ENCODE results near the gene STPG2.
A peak's percentile ranks its signal among the peaks of the same experiment; 100 is the strongest.
"Not testable (repeated sequence)": the region's sequence is repeated elsewhere in the genome, so short reads cannot be mapped to it uniquely, and the experiment has no call there.

Gene STPG2

GRCh38 chr4:97778174-97778573, 365.1 kb downstream of the STPG2 start:
- no peak for FAIRE-seq

DNA sequence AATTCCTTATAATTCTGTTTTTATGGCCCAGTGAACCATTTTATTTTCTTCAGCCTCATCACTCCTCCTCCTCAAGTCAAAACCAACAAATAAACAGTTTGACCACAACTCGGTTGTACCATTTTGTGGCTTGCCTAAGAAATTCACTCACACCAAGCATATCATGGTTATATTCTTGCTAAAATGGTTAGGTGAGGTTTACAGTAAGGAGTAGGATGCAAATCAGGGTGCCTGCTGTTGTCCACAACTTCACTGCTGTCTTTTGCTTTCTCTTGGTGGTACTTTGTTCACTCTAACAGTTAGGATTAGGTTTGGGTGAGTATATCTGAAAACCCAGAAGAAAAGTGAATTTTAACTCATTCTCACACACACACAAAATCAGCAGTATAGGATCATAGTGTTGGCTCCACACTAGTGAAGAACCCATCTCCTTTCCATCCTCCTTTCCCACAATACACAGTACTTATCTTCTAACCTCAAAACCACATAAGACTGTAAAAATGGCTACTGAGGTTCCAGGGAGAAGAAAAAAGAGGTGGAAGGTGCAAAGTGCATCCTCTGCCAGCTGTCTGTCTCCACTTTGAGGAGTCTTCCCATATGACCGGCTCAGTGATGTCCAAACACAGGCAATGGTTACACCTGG, 368.8 kb downstream of the STPG2 start:
- no peak for FAIRE-seq

DNA sequence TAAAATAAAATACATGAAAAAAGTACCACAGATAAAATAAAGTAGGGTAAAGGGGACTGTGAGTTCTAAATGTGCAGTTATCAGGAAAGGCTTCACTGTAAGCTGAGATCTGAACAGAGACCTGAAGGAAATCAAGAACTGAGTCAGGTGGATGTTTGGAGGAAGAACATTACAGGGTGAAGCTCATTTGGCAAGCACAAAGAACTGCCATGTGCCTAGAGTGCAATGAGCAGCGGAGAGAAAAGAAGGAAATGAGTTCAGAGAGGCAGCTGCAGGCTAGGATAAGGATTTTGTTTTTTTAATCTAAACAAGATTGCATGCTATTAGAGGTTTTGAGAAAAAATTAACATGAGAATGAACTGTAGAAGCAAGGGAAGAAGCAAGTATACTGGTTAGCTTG, 373.1 kb downstream of the STPG2 start:
- no peak for FAIRE-seq

GRCh38 chr4:97762115-97762512, 381.2 kb downstream of the STPG2 start:
- FAIRE-seq = no peak

- no peak for FAIRE-seq
These were observed 381.7 kb downstream of the STPG2 start for GRCh38 chr4:97761445-97762114.

DNA sequence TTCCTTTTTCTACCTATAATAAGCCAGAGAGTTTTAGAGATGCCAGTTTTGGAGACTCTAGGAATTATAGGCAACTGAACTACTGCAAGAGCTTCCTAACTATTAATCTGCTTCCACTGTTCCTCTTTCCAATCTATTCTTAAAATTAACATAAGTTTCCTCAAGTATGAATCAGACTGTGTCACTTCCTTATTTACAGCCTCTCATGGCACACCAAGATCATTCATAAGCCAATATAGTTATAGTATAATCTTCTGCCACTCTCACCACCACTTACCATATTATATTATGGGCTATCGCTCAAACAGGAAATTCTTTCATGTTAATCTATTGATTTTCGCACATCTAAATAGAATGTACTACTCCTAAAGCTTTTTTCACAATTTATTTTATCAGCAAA, 383.5 kb downstream of the STPG2 start:
- no peak for FAIRE-seq

DNA sequence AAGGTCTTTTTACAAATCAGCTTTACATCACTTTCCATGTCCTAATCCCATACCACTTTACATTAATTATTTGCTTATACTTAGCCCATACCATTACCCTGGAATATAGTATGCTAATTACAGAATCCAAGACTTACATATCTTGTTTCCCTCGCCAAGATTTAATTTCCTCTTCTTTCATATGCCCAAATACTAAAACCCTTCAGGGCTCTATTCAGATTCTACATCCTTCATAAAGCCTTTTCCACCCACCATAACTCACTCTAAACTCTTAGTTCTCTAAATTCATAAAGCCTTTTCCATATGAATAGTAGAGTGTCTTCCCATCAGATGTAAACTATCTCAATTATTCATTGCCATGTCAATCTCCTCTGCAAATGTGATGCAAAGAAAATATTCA, 390.7 kb downstream of the STPG2 start:
- no peak for FAIRE-seq

DNA sequence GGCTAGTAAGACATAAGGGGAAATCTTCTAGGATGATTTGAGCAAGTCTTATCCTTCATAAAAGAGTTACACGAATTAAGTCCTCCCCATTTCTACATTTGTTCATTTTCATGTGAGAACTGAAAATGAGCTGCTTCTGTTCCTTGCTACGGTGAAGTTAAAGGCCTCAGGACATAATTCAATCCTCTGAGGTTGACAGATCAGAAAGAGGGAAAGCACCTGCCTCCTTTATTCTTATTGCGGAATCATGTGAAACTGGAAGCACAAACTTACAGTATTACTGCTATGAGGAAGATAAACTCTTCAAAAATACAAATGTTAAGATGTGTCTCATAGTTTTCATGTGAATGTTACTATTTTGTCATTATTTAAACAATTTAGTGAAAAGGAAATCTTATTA, 395.3 kb downstream of the STPG2 start:
- no peak for FAIRE-seq

DNA sequence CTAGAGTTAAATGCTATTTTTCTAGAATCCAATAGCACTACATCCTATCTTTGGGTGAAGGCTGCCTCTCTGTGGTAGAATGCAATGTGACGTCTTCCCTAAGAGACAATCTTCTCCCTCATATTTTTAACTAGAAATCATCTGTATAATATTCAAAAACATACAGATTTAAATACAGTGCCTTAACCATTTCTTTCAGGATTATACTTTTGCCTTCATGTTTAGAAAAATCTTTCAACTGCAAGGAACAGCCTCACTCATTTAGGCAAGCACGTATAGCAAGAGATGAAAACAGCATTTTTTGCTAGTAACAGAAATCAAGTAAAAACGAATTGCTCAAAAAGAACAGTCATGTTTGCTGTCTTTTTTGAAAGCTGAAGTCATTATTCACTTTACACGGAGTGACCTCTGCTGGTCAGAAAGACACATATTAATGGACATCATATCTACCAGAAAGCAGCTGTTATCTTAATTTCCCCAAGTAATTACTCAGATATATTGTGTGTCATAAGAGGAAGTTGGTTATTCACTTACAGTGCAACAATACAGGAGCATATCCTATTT, 422.3 kb downstream of the STPG2 start:
- FAIRE-seq = peak; percentile 98

DNA sequence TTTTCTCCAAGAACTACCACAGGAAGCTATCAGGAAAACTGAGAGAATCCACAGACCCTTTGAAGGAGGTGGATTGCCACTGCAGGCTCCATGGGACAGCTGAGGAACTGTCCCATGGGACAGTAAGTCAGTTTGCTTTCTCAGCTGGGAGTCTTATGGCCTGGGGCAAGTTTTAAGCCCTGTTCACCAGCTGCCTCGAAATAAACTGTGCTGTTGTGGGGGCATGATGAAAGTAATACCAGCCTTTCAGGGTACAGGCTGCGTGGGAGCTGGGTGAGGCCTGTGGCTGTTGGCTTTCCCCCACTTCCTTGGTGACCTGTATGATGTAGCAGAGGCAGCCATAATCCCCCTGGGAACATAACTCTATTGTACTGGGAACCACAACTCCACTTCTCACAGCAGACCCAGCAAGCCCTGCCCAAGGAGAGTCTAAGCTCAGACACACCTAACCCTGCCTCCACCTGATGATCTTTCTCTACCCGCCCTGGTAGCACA, 452.1 kb downstream of the STPG2 start:
- FAIRE-seq = no peak

DNA sequence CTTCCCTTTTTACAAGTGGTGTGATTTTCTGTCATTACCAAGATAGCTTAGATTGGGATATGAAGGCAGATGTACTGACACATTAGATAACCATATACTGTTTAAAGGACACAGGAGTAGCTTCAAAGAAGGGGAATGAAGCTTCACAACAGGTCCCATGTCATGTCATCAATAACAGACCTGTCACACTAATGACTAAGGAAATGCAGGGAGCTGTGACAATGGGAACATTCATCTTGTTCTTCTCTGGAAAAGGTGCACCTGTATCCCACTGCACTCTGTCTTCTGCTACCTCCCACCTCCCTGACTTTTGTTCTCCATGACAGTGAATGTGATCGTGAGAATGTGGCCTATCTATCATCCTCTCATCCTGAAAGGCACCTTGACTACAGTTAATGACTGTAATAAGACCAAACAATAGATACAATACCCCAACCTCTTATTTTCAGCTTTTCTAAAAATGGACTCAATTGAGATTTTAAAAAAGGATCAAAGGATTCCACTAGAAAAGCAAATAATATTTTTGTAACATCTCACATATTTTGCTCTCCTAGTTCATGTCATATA, 472.5 kb downstream of the STPG2 start:
- FAIRE-seq = no peak

DNA sequence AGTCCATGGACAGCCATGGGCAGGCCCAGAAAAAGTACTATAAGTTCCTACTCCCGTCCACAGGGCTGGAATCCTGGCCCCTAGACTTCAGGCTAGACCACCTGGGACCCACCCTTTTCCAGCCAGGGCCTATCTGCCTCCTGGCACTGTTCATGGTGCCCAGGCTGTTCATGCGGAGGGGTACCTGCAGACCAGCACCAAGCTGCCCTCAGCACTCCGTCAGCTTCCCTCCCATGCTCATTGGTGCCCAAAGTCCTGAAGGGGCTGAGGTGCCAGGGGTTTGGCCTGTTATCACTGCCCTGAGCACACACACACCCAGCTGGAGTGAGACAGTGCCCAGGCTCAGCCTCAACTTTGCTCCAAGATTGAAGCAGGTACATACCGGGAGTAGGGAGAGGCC, 477.7 kb downstream of the STPG2 start:
- no peak for FAIRE-seq

- no peak for FAIRE-seq
These were observed 478.5 kb downstream of the STPG2 start for GRCh38 chr4:97664741-97665140.

GRCh38 chr4:97662133-97662532, 481.1 kb downstream of the STPG2 start:
- FAIRE-seq = no peak

DNA sequence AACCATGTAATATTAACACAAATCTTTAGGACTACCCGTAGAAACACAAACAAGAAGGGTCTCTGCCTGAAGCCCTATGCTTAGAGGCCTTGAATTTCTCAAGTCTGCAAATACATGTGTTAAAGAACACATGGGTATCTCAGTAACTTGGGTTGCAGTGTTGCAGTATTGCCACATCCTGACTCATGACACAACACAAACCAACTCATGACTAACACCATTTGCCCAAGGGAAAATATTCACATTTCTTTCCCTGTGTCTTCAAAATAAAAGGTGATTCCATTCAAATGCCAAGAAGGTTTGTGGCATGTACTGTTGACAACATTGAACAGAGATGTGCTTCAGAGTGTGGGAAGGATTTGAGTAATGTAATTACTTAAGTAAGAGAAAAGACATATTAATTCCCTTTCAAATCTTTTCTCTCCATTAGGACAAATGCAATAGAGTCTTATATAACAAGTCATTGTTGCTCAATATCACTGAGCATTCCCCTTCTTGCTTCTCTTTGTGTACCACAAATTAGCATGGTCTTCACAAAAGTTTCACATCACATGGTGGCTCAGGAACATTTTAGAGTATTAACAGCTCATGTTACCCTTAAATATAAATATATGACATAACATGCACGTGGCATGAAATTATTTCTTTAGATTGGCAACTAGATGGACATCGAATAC, 487.1 kb downstream of the STPG2 start:
- FAIRE-seq = no peak

DNA sequence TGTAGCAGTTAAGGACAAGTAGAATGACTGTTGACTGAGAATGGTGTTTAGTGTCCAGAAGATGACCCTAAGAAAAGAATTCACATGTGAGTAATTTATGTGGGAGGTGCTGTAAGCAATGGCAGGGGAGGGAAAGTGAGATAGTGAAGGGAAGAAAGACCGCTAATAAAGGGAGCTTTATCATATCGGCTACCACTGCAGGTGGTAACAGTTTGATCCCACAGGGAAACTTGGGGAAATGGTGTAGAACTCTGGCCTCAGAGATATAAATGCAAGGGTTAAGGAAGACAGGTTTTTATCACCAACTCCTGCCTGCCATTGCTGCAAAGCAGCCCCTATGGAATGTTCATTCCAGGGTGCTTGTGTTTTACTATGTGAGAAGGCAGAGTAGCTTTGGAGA, 489.6 kb downstream of the STPG2 start:
- no peak for FAIRE-seq

- no peak for FAIRE-seq
These were observed 496.3 kb downstream of the STPG2 start for GRCh38 chr4:97646997-97647396.

DNA sequence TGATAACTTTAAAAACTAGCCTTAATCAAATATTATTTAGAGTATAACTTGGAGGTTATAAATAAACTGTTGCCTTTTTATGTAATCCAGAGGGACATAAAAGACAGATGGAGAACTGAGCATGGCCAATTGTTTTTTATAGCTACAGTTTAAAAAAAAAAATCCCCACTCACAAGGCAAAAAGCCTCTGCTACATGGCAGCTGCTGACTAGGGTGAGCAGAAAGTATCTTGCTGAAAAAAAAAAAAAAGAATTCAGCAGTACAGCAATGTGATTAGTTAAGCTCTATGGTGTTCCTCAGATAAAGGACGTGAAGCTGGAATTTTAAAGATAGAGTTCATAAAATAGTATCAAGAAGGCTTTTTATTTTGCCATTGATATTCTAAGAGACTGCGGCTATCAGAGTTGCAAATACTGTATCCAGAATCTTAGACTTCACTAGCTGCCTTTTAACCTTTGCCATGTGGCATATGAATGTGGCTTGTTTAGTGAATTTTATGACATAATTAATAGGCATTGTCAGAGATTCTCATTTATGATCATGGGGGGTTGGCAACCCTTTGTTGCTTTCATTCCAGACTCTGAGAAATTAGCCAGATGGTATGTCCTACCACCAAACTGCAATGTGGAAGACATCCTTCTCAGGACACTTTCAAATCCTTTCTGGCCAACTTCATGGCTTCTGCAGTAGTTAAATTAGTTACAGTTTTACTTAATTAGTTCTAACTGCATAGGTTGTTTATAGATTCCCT, 498.0 kb downstream of the STPG2 start:
- no peak for FAIRE-seq

- FAIRE-seq = no peak
These were observed 500.1 kb downstream of the STPG2 start for GRCh38 chr4:97643179-97643578.

DNA sequence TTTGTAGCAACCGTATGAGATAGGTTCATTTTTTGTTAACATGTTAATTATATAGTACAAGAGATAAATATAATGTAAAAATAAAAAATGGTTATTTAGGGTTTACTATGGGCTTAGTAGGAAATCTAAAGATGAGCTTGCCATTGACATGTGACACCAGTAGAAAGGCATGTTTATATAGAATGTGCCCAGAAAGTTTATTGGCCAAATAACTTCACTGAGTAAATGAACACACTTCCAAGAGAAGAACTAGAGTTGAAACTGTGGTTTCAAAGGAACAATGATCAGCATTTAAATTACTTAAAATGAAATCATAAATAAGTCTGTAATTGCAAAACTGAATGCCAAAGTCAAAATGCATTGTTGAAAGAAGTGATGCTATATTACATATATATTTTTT, 503.3 kb downstream of the STPG2 start:
- FAIRE-seq = no peak

GRCh38 chr4:97633831-97634230, 509.4 kb downstream of the STPG2 start:
- FAIRE-seq = not testable (repeated sequence)

DNA sequence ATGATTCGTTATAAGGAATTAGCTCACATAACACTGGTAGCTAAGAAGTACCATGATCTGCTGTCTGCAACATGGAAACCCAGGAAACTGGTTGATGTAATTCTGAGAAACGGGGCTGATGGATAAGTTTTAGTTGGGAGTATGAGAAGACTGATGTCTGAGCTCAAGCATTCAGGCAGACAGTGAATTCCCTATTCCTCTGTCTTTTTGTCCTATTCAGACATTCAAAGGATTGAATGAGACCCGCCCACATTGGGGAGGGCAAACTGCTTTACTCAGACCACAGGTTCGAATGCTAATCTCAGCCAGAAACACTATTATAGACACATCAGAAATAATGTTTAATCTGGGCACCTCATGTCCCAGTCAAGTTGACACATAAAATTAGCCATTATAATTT, 515.5 kb downstream of the STPG2 start:
- no peak for FAIRE-seq

DNA sequence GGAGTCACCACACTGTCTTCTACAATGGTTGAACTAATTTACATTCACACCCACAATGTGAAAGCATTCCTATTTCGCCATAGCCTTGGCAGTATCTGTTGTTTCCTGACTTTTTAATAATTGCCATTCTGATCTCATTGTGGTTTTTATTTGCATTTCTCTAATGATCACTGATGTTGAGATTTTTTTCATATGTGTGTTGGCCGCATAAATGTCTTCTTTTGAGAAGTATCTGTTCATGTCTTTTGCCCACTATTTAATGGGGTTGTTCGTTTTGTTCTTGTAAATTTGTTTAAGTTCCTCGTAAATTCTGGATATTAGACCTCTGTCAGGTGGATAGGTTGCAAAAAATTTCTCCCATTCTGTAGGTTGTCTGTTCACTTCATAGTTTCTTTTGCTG, 519.1 kb downstream of the STPG2 start:
- peak; percentile 16 for FAIRE-seq
